GM10248 (cell line): Measurements from ENCODE around the gene TMEM9.

Experiments used
- CTCF ChIA-PET: fragments of 300-600 bp; sonication (Branson Sonifier 250); formaldehyde crosslinking; extraction: SDS; loops from one replicate; lab custom pipeline; 2021; ENCODE audit warnings: antibody characterized with exemption; lab: Yijun Ruan, JAX
- POLR2A ChIA-PET: fragments of 350-650 bp; sonication (Branson Sonifier 250); formaldehyde crosslinking; extraction: SDS; loops from one replicate; lab custom pipeline; 2020; ENCODE audit warnings: antibody characterized with exemption; lab: Yijun Ruan, JAX
- DNase-seq: peaks from one replicate; pipeline ENCODE4 v3.0.0; 2012; ENCODE audit errors: extremely low spot score
- CTCF ChIP-seq: IDR thresholded peaks from 2 replicates; pipeline ENCODE4 v1.5.1; 2012; ENCODE audit warnings: mild to moderate bottlenecking, low read depth; ENCODE audit errors: extremely low read depth, missing control alignments, control extremely low read depth

The TMEM9 gene

DNA sequence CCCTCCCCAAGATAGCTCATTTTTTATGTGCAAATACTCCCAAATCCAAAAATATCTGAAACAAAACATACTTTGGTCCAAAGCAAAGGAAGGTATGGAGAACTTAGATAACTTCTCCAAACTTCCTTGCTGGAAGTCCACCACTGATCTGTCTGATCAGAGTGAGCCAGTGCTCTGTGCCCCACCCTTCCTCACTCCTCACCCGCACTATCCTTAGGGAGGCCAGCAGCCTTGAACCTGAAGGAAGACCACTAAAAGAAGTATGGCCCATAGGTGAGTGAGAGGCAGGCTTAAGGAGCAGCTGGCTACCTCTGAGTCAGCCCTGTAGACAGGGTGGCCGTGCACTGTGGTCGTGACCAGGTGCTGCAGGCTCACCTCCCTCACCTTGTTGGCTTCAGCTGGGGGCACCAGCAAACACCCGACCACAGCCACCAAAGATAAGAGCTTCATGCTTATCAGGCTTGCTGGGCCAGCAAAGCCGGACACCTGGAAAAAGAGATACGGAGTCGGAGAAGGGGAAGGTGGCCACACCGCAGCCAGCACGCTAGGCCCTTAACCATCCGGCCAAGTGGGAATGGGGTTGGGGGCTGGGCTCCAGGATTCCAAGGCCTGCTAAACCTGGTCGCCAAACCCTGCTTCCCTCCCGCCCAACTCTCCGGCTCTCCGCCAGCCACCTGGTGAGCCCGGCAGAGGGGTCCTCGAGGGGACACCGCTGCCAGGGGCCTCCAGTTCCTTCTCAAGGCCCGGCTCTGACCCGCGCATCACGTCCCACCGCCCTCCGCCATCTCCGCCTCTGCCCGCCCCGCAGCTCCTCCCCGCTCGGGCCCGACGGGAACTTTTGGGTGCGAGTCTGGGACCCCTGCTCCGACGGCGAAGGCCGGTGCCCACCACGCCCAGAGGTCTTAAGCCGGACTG lies 543 bp downstream of the TMEM9 start:
- DNase-seq: peak; percentile 86
- ChIA-PET CTCF (interaction anchor here (0.8 to 5.1 kb wide), 13 partner anchors 11 to 595 kb away, joined by 3 to 31 read pairs (median 5); no protein-coding TSS in a partner anchor), POLR2A (interaction anchor here (0.6 to 0.8 kb wide), 4 partner anchors 12 to 60 kb away, joined by 3 to 8 read pairs (median 4); no protein-coding TSS in a partner anchor)
- TF ChIP-seq CTCF: no peak

DNA sequence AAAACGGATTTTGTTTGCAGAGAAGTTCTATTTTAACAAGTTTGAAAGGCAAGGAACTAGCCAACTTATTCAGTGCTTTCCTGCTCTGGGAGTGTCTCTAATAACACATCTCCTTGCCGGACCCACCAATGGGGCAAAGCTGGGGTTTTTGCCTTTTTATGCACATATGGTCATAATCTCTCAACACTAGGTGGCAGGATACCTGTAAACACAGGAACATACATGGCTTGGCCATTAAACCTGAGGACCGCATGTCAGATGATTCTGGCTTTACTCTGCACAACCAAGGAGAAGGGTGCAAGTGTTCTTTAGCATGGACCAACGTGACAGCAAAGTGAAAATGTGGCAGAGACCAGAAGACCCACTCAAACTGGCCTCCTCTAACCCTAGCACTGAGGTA lies 4.9 kb downstream of the TMEM9 start:
- POLR2A ChIA-PET: interaction anchor here (0.7 kb wide), 1 partner anchor 205 kb away, joined by 3 read pairs; no protein-coding TSS in a partner anchor
- CTCF ChIA-PET: interaction anchor here (1.0 to 5.1 kb wide), 7 partner anchors 10 to 73 kb away, joined by 3 to 31 read pairs (median 9); no protein-coding TSS in a partner anchor
- peak; percentile 58 for DNase-seq
- TF ChIP-seq CTCF: peak; percentile 39

DNA sequence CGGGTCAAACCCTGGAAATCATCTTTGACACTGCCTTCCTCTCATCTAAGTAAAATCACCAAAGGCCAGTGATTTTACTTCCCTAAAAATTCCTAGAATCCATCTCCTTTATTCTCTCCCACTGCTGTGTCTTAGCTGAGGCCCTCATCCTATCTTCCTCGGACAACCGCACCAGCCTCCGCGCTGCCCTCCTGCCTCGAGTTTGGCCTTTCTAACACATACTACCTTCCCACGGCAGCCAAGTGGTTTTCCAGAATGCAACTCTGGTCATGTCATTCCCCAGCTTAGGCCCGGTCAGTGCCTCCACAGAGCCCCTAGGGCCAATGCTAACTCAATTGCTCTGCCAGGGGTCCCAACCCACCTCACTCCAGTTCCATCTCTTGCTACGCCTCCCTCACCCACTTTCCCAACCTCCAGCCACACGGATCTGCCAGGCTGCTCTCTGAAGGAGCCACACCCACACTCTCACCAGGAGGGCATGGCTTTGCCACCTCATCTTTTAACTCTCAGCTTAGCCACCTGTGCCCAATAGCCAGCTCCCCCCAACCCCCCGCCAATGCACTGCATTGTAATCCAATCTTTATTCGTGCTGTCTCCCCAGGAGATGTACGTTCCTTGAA lies 6.8 kb downstream of the TMEM9 start:
- ChIA-PET CTCF (interaction anchor here (1.5 to 1.7 kb wide), 2 partner anchors 21 to 23 kb away, joined by 4 to 16 read pairs; no protein-coding TSS in a partner anchor), POLR2A (no interaction called here)
- TF ChIP-seq CTCF: no peak
- no peak for DNase-seq

GRCh38 chr1:201146626-201147390 lies 7.5 kb downstream of the TMEM9 start:
- TF ChIP-seq CTCF: no peak
- ChIA-PET CTCF (interaction anchor here (1.8 kb wide), 1 partner anchor 61 kb away, joined by 4 read pairs; no protein-coding TSS in a partner anchor), POLR2A (no interaction called here)
- no peak for DNase-seq

DNA sequence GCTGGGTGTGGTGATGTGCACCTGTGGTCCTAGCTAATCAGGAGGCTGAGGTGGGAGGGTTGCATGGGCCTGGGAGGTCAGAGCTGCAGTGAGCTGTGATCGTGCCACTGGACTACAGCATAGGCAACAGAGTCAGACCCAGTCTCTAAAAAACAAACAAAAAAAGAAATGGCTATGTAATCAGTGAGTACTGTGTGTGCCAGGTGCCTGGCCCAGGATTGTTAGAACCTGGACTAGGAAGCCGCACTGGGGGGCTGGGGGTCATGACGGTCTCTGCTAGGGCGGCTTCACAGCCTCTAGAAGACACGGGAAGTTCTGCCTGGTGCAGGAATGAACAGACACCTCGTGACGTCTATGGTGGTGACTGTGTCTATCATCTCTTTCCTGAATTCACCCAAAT lies 8.5 kb downstream of the TMEM9 start:
- POLR2A ChIA-PET: no interaction called here
- no peak for TF ChIP-seq CTCF
- CTCF ChIA-PET: interaction anchor here (0.9 to 1.8 kb wide), 3 partner anchors 9 to 77 kb away, joined by 3 to 4 read pairs (median 3); no protein-coding TSS in a partner anchor
- no peak for DNase-seq
